ENCODE data around the gene TPSB2.
"Not testable (repeated sequence)": the region's sequence is repeated elsewhere in the genome, so short reads cannot be mapped to it uniquely, and the experiment has no call there.

DNA sequence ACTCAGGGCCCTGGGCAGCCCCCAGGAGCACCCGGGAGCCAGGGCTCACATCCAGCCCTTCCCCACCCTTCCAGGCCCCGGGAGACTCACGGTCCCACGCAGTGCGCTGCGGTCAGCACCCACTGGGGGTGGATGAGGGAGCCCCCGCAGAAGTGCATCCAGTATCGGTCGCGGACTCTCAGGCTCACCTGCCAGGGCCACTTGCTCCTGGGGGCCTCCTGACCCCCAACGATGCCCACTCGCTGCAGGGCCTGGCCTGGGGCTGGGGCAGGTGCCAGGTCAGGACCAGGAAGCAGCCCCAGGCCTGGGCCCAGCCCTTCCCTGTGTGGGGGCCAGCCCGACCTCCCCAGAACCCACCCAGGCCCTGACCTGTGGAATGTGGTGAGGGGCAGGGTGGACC, 508 bp downstream of the TPSB2 start:
- TF ChIP-seq, protein P1, sequence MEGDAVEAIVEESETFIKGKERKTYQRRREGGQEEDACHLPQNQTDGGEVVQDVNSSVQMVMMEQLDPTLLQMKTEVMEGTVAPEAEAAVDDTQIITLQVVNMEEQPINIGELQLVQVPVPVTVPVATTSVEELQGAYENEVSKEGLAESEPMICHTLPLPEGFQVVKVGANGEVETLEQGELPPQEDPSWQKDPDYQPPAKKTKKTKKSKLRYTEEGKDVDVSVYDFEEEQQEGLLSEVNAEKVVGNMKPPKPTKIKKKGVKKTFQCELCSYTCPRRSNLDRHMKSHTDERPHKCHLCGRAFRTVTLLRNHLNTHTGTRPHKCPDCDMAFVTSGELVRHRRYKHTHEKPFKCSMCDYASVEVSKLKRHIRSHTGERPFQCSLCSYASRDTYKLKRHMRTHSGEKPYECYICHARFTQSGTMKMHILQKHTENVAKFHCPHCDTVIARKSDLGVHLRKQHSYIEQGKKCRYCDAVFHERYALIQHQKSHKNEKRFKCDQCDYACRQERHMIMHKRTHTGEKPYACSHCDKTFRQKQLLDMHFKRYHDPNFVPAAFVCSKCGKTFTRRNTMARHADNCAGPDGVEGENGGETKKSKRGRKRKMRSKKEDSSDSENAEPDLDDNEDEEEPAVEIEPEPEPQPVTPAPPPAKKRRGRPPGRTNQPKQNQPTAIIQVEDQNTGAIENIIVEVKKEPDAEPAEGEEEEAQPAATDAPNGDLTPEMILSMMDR (IDR thresholded peaks at IDR 0.05) = not testable (repeated sequence)
- not testable (repeated sequence) for TF ChIP-seq POLR2A (IDR thresholded peaks at IDR 0.05)

Data from right lobe of liver (tissue), 4 donors.